HG02678 (cell line): Measurements from ENCODE around the gene SCRN2.
A peak's percentile ranks its signal among the peaks of the same experiment; 100 is the strongest.

Experiments
- ATAC-seq: cut with Tn5 transposase; IDR thresholded peaks from one replicate; pipeline ENCODE4 v1.9.1; 2021; ENCODE audit warnings: mild to moderate bottlenecking, moderate library complexity; ENCODE audit not compliant: unreplicated experiment

SCRN2 gene

GRCh38 chr17:47840742-47841487 lies at the start of gene SCRN2:
SCRN2 (minus strand) TSS chr17:47841273; CDS start chr17:47840843, 430 bp downstream.
- ATAC-seq: peak; percentile 83

GRCh38 chr17:47889734-47890529 lies 48.9 kb upstream of the SCRN2 start:
- no peak for ATAC-seq

- no peak for ATAC-seq
These were observed 47.2 kb upstream of the SCRN2 start for GRCh38 chr17:47888293-47888692.

- ATAC-seq: no peak
These were observed 44.0 kb upstream of the SCRN2 start for GRCh38 chr17:47884905-47885730.

- ATAC-seq: no peak
These were observed 43.3 kb upstream of the SCRN2 start for GRCh38 chr17:47884427-47884740.

GRCh38 chr17:47883589-47884426 lies 42.7 kb upstream of the SCRN2 start:
- ATAC-seq: no peak

GRCh38 chr17:47882695-47883588 lies 41.9 kb upstream of the SCRN2 start:
- no peak for ATAC-seq

GRCh38 chr17:47882247-47882646 lies 41.2 kb upstream of the SCRN2 start:
- ATAC-seq: no peak

GRCh38 chr17:47879776-47880454 lies 38.8 kb upstream of the SCRN2 start:
- ATAC-seq: no peak

- ATAC-seq: no peak
These were observed 38.0 kb upstream of the SCRN2 start for GRCh38 chr17:47879028-47879585.

GRCh38 chr17:47878203-47879027 lies 37.3 kb upstream of the SCRN2 start:
- ATAC-seq: no peak

- no peak for ATAC-seq
These were observed 36.4 kb upstream of the SCRN2 start for GRCh38 chr17:47877368-47878034.

GRCh38 chr17:47875011-47875985 lies 34.2 kb upstream of the SCRN2 start:
- ATAC-seq: no peak

- ATAC-seq: no peak
These were observed 32.4 kb upstream of the SCRN2 start for GRCh38 chr17:47873200-47874090.

GRCh38 chr17:47872651-47873161 lies 31.6 kb upstream of the SCRN2 start:
- no peak for ATAC-seq
